HEK293T (cell line): ENCODE results near the gene ZNF865.

Source experiments
- CTCF ChIA-PET: fragments of 350-600 bp; formaldehyde crosslinking; extraction: SDS; loops from one replicate; lab custom pipeline; 2021; ENCODE audit warnings: antibody characterized with exemption, inconsistent platforms; lab: Yijun Ruan, JAX
- POLR2A ChIA-PET: fragments of 350-600 bp; formaldehyde crosslinking; extraction: SDS; loops from one replicate; lab custom pipeline; 2020; ENCODE audit warnings: antibody characterized with exemption, inconsistent platforms; lab: Yijun Ruan, JAX
- DNase-seq: peaks from one replicate; pipeline ENCODE4 v3.0.0; 2012; ENCODE audit warnings: mixed read lengths; ENCODE audit errors: extremely low spot score
- ARNT ChIP-seq: fragments of 450-650 bp; IDR thresholded peaks from 2 replicates; pipeline ENCODE4 v1.6.1; 2017; ENCODE audit warnings: mild to moderate bottlenecking
- BHLHE40 ChIP-seq: fragments of 450-650 bp; IDR thresholded peaks from 2 replicates; pipeline ENCODE4 v1.6.1; 2016; ENCODE audit warnings: mild to moderate bottlenecking, moderate library complexity, borderline replicate concordance
- CTBP1 ChIP-seq: fragments of 450-650 bp; IDR thresholded peaks from 2 replicates; pipeline ENCODE4 v1.6.1; 2016; ENCODE audit warnings: borderline replicate concordance
- ELF4 ChIP-seq: fragments of 450-650 bp; IDR thresholded peaks from 2 replicates; pipeline ENCODE4 v1.6.1; 2017; ENCODE audit warnings: antibody characterized with exemption
- FOXA1 ChIP-seq: fragments of 450-650 bp; IDR thresholded peaks from 2 replicates; pipeline ENCODE4 v1.6.1; 2016; ENCODE audit warnings: mild to moderate bottlenecking
- FOXK2 ChIP-seq: fragments of 450-650 bp; IDR thresholded peaks from 2 replicates; pipeline ENCODE4 v1.6.1; 2016; ENCODE audit warnings: mild to moderate bottlenecking
- FOXM1 ChIP-seq: fragments of 450-650 bp; IDR thresholded peaks from 2 replicates; pipeline ENCODE4 v1.6.1; 2017; ENCODE audit warnings: mild to moderate bottlenecking, borderline replicate concordance
- HDGF ChIP-seq: fragments of 450-650 bp; IDR thresholded peaks from 2 replicates; pipeline ENCODE4 v1.6.1; 2017; ENCODE audit warnings: antibody characterized with exemption, borderline replicate concordance
- L3MBTL2 ChIP-seq: fragments of 450-650 bp; conservative IDR thresholded peaks from 2 replicates; pipeline ENCODE4 v1.6.1; 2016; ENCODE audit warnings: mild to moderate bottlenecking
- LEF1 ChIP-seq: fragments of 450-650 bp; IDR thresholded peaks from 2 replicates; pipeline ENCODE4 v1.6.1; 2017; ENCODE audit warnings: mild to moderate bottlenecking, borderline replicate concordance
- NFRKB ChIP-seq: fragments of 450-650 bp; IDR thresholded peaks from 2 replicates; pipeline ENCODE4 v1.6.1; 2016; ENCODE audit warnings: mild to moderate bottlenecking, moderate library complexity
- SP1 ChIP-seq: fragments of 450-650 bp; IDR thresholded peaks from 2 replicates; pipeline ENCODE4 v1.6.1; 2017
- SUZ12 ChIP-seq: fragments of 450-650 bp; IDR thresholded peaks from 2 replicates; pipeline ENCODE4 v1.6.1; 2016; ENCODE audit warnings: mild to moderate bottlenecking
- TARDBP ChIP-seq: fragments of 450-650 bp; IDR thresholded peaks from 2 replicates; pipeline ENCODE4 v1.6.1; 2016
- ZNF384 ChIP-seq: fragments of 450-650 bp; IDR thresholded peaks from 2 replicates; pipeline ENCODE4 v1.6.1; 2016
- TF ChIP-seq, protein P1 (sequence below): fragments of 450-650 bp; IDR thresholded peaks from 2 replicates; pipeline ENCODE4 v1.6.1; 2016

The ZNF865 gene

DNA sequence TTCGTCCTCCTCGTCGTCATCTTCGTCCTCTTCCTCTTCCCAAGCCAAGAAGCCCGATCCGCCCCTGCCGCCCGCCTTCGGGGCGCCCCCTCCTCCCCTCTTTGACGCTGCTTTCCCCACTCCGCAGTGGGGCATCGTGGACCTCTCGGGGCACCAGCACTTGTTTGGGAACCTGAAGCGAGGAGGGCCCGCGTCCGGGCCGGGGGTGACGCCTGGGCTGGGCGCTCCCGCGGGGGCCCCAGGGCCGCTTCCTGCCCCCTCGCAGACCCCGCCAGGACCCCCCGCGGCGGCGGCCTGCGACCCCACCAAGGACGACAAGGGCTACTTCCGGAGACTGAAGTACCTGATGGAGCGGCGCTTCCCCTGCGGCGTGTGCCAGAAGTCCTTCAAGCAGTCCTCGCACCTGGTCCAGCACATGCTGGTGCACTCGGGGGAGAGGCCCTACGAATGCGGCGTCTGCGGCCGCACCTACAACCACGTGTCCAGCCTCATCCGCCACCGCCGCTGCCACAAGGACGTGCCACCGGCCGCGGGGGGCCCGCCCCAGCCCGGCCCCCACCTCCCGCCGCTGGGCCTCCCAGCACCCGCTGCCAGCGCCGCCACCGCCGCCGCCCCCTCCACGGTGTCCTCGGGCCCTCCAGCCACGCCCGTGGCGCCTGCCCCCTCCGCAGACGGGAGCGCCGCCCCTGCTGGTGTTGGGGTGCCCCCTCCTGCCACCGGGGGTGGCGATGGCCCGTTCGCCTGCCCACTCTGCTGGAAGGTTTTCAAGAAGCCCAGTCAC is 8.7 kb downstream of the ZNF865 start:
- TF ChIP-seq L3MBTL2 (no peak), SUZ12 (no peak), SP1 (no peak), FOXA1 (no peak), FOXK2 (no peak), LEF1 (no peak), ZNF384 (no peak), NFRKB (no peak), BHLHE40 (no peak), CTBP1 (no peak), TARDBP (no peak), ARNT (no peak), ELF4 (no peak), FOXM1 (no peak)
- TF ChIP-seq, protein P1, sequence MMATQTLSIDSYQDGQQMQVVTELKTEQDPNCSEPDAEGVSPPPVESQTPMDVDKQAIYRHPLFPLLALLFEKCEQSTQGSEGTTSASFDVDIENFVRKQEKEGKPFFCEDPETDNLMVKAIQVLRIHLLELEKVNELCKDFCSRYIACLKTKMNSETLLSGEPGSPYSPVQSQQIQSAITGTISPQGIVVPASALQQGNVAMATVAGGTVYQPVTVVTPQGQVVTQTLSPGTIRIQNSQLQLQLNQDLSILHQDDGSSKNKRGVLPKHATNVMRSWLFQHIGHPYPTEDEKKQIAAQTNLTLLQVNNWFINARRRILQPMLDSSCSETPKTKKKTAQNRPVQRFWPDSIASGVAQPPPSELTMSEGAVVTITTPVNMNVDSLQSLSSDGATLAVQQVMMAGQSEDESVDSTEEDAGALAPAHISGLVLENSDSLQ = no peak
- ChIA-PET POLR2A (no interaction called here), CTCF (no interaction called here)
- no peak for DNase-seq

DNA sequence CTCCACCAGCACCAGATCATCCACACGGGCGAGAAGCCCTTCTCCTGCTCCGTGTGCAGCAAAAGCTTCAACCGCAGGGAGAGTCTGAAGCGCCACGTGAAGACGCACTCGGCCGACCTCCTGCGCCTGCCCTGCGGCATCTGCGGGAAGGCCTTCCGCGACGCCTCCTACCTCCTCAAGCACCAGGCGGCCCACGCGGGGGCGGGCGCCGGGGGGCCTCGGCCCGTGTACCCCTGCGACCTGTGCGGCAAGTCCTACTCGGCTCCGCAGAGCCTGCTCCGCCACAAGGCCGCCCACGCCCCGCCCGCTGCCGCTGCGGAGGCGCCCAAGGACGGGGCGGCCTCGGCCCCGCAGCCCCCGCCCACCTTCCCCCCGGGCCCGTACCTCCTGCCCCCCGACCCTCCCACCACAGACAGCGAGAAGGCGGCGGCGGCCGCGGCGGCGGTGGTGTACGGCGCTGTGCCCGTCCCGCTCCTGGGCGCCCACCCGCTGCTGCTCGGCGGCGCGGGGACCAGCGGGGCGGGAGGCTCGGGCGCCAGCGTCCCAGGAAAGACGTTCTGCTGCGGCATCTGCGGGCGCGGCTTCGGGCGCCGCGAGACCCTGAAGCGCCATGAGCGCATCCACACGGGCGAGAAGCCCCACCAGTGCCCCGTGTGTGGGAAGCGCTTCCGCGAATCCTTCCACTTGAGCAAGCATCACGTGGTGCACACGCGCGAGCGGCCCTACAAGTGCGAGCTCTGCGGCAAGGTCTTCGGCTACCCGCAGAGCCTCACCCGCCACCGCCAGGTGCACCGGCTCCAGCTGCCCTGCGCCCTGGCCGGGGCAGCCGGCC is 9.5 kb downstream of the ZNF865 start:
- TF ChIP-seq CTBP1 (no peak), SP1 (no peak), FOXK2 (no peak), ELF4 (no peak), BHLHE40 (no peak), FOXM1 (no peak), ARNT (no peak), SUZ12 (no peak), HDGF (no peak)
- TF ChIP-seq, protein P1 = no peak
- POLR2A ChIA-PET = no interaction called here
- CTCF ChIA-PET = no interaction called here
- no peak for DNase-seq

DNA sequence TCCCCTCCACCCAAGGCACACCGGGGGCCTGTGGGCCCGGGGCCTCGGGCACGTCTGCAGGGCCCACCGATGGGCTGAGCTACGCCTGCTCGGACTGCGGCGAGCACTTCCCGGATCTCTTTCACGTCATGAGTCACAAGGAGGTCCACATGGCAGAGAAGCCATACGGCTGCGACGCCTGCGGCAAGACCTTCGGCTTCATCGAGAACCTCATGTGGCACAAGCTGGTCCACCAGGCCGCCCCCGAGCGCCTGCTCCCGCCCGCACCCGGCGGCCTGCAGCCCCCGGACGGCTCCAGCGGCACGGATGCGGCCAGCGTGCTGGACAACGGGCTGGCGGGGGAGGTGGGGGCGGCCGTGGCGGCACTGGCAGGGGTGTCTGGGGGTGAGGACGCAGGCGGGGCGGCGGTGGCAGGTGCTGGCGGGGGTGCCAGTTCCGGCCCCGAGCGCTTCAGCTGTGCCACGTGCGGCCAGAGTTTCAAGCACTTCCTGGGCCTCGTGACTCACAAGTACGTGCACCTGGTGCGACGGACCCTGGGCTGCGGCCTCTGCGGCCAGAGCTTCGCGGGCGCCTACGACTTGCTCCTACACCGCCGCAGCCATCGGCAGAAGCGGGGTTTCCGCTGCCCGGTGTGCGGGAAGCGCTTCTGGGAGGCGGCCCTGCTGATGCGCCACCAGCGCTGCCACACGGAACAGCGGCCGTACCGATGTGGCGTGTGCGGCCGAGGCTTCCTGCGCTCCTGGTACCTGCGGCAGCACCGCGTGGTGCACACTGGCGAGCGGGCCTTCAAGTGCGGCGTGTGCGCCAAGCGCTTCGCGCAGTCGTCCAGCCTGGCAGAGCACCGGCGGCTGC is 10.3 kb downstream of the ZNF865 start:
- CTCF ChIA-PET = no interaction called here
- POLR2A ChIA-PET = no interaction called here
- no peak for DNase-seq
- TF ChIP-seq HDGF = no peak
- no peak for TF ChIP-seq ARNT
- TF ChIP-seq ZNF384 = no peak
- TF ChIP-seq SUZ12 = no peak
- TF ChIP-seq CTBP1 = no peak
- TF ChIP-seq LEF1 = no peak
- no peak for TF ChIP-seq BHLHE40
- no peak for TF ChIP-seq TARDBP
- no peak for TF ChIP-seq NFRKB
- no peak for TF ChIP-seq FOXA1
- TF ChIP-seq L3MBTL2 = no peak
- TF ChIP-seq SP1 = no peak
- TF ChIP-seq ELF4 = no peak
- TF ChIP-seq FOXM1 = no peak
- no peak for TF ChIP-seq FOXK2

DNA sequence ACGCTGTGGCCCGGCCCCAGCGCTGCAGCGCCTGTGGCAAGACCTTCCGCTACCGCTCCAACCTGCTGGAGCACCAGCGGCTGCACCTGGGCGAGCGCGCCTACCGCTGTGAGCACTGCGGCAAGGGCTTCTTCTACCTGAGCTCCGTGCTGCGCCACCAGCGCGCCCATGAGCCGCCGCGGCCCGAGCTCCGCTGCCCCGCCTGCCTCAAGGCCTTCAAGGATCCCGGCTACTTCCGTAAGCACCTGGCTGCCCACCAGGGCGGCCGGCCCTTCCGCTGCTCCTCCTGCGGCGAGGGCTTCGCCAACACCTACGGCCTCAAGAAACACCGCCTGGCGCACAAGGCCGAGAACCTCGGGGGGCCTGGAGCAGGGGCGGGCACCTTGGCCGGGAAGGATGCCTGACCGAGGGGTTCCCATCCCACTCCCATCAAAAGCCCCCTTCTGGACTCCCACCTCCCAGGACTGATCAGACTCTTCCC is 11.0 kb downstream of the ZNF865 start:
- no peak for DNase-seq
- ChIA-PET POLR2A (no interaction called here), CTCF (no interaction called here)
- TF ChIP-seq LEF1 = no peak
- TF ChIP-seq ARNT = no peak
- TF ChIP-seq BHLHE40 = no peak
- TF ChIP-seq HDGF = no peak
- TF ChIP-seq CTBP1 = no peak
- TF ChIP-seq FOXM1 = no peak
- TF ChIP-seq TARDBP = no peak
- no peak for TF ChIP-seq ZNF384
- TF ChIP-seq L3MBTL2 = no peak
- TF ChIP-seq FOXA1 = no peak
- TF ChIP-seq SP1 = no peak
- TF ChIP-seq ELF4 = no peak
- no peak for TF ChIP-seq SUZ12
- no peak for TF ChIP-seq NFRKB
- TF ChIP-seq, protein P1 = no peak
- TF ChIP-seq FOXK2 = no peak

DNA sequence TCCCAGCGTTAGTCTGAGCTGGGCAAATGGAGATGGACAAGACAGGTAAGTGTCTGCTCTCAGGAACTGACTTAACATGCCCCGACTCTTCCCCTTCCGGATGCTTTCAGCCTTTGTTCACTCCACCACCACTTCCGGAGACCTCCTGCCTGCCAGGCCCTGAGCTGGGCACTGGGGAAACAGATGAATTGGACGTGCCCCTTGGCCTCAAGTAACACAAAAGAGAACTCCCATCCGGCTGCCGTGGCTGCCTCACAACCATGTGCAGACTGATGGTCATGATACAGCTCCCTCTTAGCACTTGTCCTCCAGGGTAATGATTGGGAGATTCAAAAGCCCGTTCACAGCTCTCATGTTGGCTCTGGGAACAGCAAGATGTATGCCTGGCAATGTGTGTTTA is 12.0 kb downstream of the ZNF865 start:
- no peak for TF ChIP-seq ARNT
- ChIA-PET POLR2A (interaction anchor here (0.7 kb wide), 1 partner anchor 214 kb away, joined by 3 read pairs; no protein-coding TSS in a partner anchor), CTCF (interaction anchor here (0.8 kb wide), 1 partner anchor 11 kb away, joined by 3 read pairs; the partner anchor contains the start of gene ZNF865)
- no peak for DNase-seq
